T-helper 9 cell (primary cell): ENCODE results near the gene DGKI.

Experiments
- DNase-seq: peaks from one replicate; pipeline ENCODE4 v3.0.0-alpha.2; 2020

Gene DGKI

DNA sequence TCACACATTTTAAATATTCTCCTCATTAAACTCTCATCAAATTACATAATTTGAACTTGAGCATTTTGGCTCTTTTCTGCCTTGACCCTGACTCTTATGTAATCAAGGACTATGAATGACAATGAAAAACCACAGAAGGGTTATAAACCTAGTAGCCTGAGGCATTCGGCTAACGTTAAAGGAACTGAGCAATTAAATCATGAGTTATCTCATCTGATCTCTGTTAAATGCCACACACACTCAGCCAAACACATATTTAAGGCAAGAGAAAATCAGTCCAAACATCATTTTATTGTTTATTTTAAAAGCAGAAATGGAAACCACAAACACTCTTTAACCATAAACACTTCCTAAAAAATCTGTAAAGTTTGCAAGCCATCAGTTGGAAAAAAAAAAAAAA is 204.3 kb downstream of the DGKI start:
- no peak for DNase-seq

GRCh38 chr7:137642031-137642430 is 204.7 kb downstream of the DGKI start:
- no peak for DNase-seq

DNA sequence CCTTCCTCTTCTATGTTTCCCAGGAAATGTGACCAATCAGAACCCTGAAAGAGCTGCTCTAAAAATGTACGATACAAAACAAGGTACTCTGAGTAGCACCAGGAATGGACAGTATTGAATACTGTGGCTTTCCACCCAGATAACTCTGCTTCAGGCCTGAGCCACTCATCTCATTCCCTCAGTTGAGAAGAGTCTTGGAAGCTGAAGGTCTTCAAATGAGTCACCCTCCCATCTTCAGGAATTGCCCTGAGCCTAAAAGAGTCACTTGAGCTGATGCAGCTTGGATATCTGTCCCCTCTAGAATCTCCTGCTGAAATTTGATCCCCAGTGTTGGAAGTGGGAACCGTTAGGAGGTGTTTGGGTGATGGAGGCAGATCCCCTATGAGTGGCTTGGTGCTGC is 210.4 kb downstream of the DGKI start:
- no peak for DNase-seq

DNA sequence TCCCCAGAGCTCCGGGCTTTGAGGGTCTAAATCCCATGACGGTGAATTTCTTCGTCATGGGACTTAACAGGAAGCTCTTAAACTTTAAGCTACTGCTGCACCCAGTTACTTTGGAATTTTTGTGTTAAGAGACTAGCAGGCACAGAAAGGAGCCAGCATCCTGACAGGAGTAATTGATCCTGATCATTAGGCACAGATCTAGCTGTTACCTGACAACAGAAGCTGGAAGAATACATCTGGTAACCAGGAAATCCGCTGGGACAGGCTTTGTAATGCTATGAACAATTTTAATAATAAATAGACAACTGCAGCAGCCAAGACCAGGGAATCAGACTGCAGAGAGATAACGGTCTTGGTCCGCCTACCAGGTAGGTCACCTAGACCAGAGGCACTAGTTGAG is 210.9 kb downstream of the DGKI start:
- DNase-seq, result no peak

DNA sequence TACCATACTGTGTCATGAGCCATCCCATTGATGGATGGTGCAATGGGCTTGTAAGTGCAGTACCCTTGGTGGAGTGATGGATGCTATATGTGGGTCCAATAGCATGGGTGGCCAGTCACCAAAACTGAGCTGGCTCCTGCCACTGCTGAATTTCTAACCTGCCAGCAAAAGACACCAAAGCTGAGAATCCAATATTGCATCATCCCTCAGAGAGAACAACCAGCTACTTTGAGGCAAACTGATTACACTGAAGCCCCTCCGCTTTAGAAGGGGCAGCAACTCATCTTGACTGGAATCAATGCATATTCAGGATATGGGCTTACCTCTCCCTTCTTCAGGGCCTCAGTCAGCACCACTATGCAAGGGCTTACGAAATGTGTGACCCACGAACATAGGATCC is 211.6 kb downstream of the DGKI start:
- no peak for DNase-seq

GRCh38 chr7:137634356-137634755 is 212.4 kb downstream of the DGKI start:
- DNase-seq, result no peak

DNA sequence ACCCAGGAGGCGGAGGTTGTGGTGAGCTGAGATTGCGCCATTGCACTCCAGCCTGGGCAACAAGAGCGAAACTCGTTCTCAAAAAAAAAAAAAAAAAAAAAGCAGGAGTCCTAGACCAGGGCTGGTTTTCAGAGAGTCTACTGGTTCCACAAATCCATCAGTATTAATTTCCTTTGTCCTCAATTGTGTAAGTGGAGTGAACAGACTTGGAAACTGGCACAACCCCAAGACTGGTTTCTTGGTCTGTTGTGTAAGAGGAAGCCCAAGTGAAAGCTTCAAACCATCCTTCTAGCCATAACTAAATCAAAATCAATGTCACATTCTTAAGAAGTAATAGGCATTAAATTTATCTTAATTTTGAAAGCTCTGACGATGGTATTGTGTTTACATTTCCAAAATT is 213.6 kb downstream of the DGKI start:
- DNase-seq, result no peak

DNA sequence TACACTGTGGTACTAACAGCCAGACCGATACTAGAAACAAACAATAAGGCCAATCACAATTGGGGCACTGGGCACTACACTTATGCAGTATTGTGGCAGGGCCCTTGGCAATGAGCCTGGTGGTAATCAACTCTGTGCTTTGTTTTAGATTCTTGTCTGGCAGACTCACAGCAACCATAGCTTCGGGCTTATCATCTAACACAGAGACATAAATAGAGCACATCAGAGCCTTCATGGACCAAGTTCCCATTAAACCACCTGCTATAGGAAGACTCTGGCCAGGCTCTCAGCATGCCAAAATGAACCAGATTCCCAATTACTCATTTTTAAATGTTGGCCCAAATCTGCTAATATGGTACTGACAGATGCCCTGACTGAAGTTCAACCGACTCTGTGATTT is 218.6 kb downstream of the DGKI start:
- DNase-seq, result no peak

- no peak for DNase-seq
Measured at GRCh38 chr7:137626469-137627067, 220.2 kb downstream of the DGKI start.

DNA sequence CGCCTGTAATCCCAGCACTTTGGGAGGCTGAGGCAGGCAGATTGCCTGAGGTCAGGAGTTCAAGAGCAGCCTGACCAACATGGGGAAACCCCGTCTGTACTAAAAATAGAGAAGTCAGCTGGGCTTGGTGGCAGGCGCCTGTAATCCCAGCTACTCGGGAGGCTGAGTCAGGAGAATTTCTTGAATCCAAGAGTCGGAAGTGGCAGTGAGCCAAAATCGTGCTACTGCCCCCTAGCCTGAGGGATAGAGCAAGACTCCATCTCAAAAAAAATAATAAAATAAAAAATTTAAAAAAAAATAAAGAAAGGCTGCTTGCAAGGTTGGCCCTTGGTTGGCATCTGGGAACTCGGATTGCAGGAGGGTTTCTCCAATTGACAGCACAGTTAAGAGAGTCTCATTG is 221.6 kb downstream of the DGKI start:
- no peak for DNase-seq

- no peak for DNase-seq
Measured at GRCh38 chr7:137619181-137619580, 227.6 kb downstream of the DGKI start.

- no peak for DNase-seq
Measured at GRCh38 chr7:137618748-137619147, 228.0 kb downstream of the DGKI start.

- no peak for DNase-seq
Measured at GRCh38 chr7:137613006-137613525, 233.7 kb downstream of the DGKI start.

DNA sequence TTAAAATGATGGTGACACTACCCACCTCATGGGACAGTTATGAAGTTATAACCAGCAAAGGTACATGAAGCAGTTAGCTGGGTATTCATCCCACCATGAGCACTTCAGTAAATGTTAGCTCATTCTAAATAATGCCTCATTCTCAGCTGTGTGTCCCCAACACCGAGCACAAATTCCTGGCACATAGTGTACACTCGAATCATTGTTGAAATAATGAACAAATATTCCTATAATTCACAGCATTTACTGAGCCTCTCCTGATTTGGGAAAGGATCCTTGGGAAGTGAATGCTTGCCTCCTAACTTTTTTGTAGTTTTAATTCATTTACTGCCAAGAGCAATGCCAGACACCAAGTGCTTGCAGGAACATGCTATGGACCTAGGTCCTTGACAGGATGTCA is 235.2 kb downstream of the DGKI start:
- DNase-seq, result no peak

GRCh38 chr7:137609500-137609899 is 237.3 kb downstream of the DGKI start:
- no peak for DNase-seq

DNA sequence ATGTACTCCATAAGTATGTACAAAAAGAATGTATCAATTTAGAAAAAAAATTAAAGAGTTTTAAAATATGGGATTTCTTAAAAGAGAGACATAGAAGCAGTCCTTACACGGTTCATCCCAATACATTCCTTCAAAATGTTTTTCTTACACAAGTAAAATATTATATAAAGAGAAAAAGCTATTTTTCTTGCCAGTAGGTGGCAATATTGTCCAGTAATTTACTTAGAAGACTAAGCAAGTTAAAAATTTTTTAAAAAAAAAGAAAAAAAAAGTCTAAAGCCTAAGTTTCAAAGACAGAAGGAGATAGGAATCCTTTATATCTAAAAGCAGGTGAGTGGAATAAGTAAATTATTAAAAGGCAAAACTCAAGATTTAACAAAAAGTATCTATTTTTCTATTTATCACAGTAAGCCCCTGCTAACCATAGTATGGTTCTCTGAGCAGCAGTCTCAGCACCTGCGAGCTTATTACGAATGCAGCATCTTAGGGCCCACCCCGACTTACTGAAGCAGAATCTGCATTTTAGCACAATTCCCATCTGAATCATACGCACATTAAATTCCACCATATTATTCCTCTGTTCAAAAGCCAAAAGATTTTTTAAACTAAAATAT is 240.6 kb downstream of the DGKI start:
- no peak for DNase-seq

- no peak for DNase-seq
Measured at GRCh38 chr7:137603043-137603442, 243.7 kb downstream of the DGKI start.

GRCh38 chr7:137601642-137602041 is 245.1 kb downstream of the DGKI start:
- no peak for DNase-seq

DNA sequence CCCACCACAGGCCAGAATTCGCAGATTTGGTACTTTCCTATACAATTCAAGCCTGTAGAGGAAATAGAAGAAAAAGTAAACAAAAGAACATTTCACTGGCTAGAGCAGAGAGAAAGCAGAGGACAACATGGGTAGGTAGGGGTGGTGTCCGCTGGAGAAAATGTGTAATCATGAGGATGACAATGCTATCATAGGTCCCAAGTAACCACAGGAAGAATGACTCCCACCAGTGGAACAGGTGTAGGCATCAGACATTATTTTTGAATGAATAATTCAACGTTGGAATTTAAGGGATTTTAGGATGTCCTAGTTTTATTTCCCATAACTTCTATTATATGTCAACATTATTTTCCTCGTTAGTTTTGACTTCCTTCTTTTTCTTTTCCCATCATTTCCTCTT is 248.9 kb downstream of the DGKI start:
- no peak for DNase-seq

- no peak for DNase-seq
Measured at GRCh38 chr7:137593115-137593711, 253.6 kb downstream of the DGKI start.

- DNase-seq, result no peak
Measured at GRCh38 chr7:137592232-137592896, 254.4 kb downstream of the DGKI start.

DNA sequence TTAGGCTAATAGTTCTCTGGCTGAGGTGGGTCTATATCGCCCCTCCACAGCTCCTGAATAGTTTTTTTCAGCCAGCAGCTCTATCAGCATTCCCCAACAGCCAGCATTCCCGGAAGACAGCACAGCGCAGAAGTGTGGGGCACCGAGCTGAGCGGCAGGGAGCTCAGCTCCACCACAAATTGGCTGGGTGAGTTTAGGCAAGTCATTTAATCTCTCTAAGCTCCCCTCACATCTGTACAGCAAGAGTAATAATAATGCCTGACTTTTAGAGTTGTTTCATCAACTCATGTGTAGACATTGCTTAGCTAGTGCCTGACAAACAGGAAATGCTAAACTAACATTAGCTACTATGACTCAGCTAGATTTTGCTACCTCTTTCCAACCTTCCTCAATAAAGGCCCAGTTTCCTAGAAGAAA is 255.3 kb downstream of the DGKI start:
- DNase-seq, result no peak

DNA sequence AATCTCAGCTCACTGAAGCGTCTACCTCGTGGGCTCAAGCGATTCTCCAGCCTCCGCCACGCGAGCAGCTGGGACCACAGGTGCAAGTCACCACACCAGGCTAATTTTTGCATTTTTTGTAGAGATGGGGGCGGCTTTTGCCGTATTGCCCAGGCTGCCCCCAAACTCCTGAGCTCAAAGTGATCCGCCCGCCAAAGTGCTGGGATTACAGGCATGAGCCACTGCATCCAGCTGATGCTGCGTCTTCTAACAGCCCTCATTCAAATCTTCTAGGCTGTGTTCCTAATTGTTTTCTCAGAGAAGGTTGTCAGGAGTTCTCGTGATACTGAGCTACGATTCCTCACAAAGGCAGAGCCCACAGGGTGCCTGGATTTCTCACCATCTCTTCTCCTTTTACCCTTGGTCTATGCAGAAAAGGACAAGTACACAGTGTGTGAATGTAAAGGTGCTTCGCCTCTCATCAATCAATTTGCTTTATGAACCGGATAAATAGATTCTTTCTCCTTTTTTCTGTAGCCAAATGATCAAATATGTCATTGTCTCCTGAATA is 255.9 kb downstream of the DGKI start:
- no peak for DNase-seq
